Activated naive CD4-positive, alpha-beta T cell treated with anti-CD3 and anti-CD28 coated beads for 36 hours (primary cell): ENCODE data around the gene EMC8. TPM values are rescaled to one million over a fixed set of nuclear protein-coding genes. Genes with fewer than 3 reads are reported as not detected.

Source experiments
- CTCF ChIA-PET: fragments of 350-600 bp; sonication (Branson Sonifier 250); formaldehyde crosslinking; loops from one replicate; lab custom pipeline; 2021; ENCODE audit warnings: antibody characterized with exemption; lab: Charles Lee
- DNase-seq: peaks from one replicate; pipeline ENCODE4 v3.0.0-alpha.2; 2020
- H3K27ac Mint-ChIP-seq: one replicate; pipeline ENCODE4 v1.8.0; 2021; ENCODE audit warnings: mild to moderate bottlenecking, mixed read lengths
- H3K27me3 Mint-ChIP-seq: one replicate; pipeline ENCODE4 v1.8.0; 2021; ENCODE audit warnings: low read depth, mixed read lengths
- H3K36me3 Mint-ChIP-seq: one replicate; pipeline ENCODE4 v1.8.0; 2021; ENCODE audit warnings: low read depth, mixed read lengths
- H3K4me1 Mint-ChIP-seq: one replicate; pipeline ENCODE4 v1.8.0; 2021; ENCODE audit warnings: low read depth, mixed read lengths
- H3K4me3 Mint-ChIP-seq: one replicate; pipeline ENCODE4 v1.8.0; 2021; ENCODE audit warnings: mild to moderate bottlenecking, moderate library complexity, mixed read lengths
- H3K9me3 Mint-ChIP-seq: one replicate; pipeline ENCODE4 v1.8.0; 2021; ENCODE audit warnings: mixed read lengths
- intact Hi-C: fragments of 100-400 bp; cut with micrococcal nuclease; formaldehyde crosslinking; loops from one replicate; pipeline ENCODE4 v1.15.1; 2023
- total RNA-seq, 2 experiments: library from RNA; stranded (reverse); gene quantifications; one replicate each; pipeline ENCODE4 v1.2.3, GENCODE V29; 2021

EMC8 gene
- total RNA-seq, 2 experiments from 2014 or later, result 28.5 to 31.6 TPM

- DNase-seq, result no peak
- no peak overlapping the region for H3K27ac Mint-ChIP-seq
Observed at GRCh38 chr16:85777583-85778310, 21.6 kb downstream of the EMC8 start.

GRCh38 chr16:85774811-85775210 lies 24.5 kb downstream of the EMC8 start:
- Mint-ChIP-seq H3K27me3 (no peaks in the 10 kb centered on the region), H3K27ac (no peak overlapping the region), H3K36me3 (peaks cover 14% of the 10 kb centered on the region), H3K4me1 (no peaks in the 10 kb centered on the region), H3K9me3 (no peaks in the 10 kb centered on the region), H3K4me3 (no peak overlapping the region)
- intact Hi-C loops, result no loop called here
- no peak for DNase-seq
- CTCF ChIA-PET, result no interaction called here

More at GRCh38 chr16:85777583-85778310, 21.6 kb downstream of the EMC8 start:
- H3K36me3 Mint-ChIP-seq, result peaks cover 18% of the 10 kb centered on the region
- no peaks in the 10 kb centered on the region for H3K4me1 Mint-ChIP-seq
- no peak overlapping the region for H3K4me3 Mint-ChIP-seq
- intact Hi-C loops, result no loop called here
- CTCF ChIA-PET, result no interaction called here
- H3K9me3 Mint-ChIP-seq, result no peaks in the 10 kb centered on the region
- H3K27me3 Mint-ChIP-seq, result no peaks in the 10 kb centered on the region

GRCh38 chr16:85774136-85774535 lies 25.2 kb downstream of the EMC8 start:
- Mint-ChIP-seq H3K36me3 (peaks cover 11% of the 10 kb centered on the region), H3K9me3 (no peaks in the 10 kb centered on the region), H3K4me1 (no peaks in the 10 kb centered on the region), H3K27me3 (no peaks in the 10 kb centered on the region), H3K4me3 (no peak overlapping the region), H3K27ac (no peak overlapping the region)
- intact Hi-C loops, result no loop called here
- DNase-seq, result no peak
- CTCF ChIA-PET, result no interaction called here

- CTCF ChIA-PET, result no interaction called here
- no peaks in the 10 kb centered on the region for H3K4me1 Mint-ChIP-seq
- no peaks in the 10 kb centered on the region for H3K9me3 Mint-ChIP-seq
- H3K27ac Mint-ChIP-seq, result no peak overlapping the region
- H3K27me3 Mint-ChIP-seq, result no peaks in the 10 kb centered on the region
- no peak for DNase-seq
- no peak overlapping the region for H3K4me3 Mint-ChIP-seq
- peaks cover 9% of the 10 kb centered on the region for H3K36me3 Mint-ChIP-seq
- intact Hi-C loops, result no loop called here
Observed at GRCh38 chr16:85773044-85773443, 26.3 kb downstream of the EMC8 start.

- no peak overlapping the region for H3K4me3 Mint-ChIP-seq
- intact Hi-C loops, result no loop called here
- CTCF ChIA-PET, result no interaction called here
- H3K27me3 Mint-ChIP-seq, result no peaks in the 10 kb centered on the region
- H3K27ac Mint-ChIP-seq, result no peak overlapping the region
- H3K9me3 Mint-ChIP-seq, result no peaks in the 10 kb centered on the region
- no peaks in the 10 kb centered on the region for H3K4me1 Mint-ChIP-seq
- DNase-seq, result no peak
- H3K36me3 Mint-ChIP-seq, result peaks cover 5% of the 10 kb centered on the region
Observed at GRCh38 chr16:85770741-85771140, 28.6 kb downstream of the EMC8 start.

- intact Hi-C loops, result no loop called here
- Mint-ChIP-seq H3K9me3 (no peaks in the 10 kb centered on the region), H3K4me1 (no peaks in the 10 kb centered on the region), H3K4me3 (no peak overlapping the region), H3K27ac (no peak overlapping the region), H3K27me3 (no peaks in the 10 kb centered on the region), H3K36me3 (peaks cover 5% of the 10 kb centered on the region)
- CTCF ChIA-PET, result interaction anchor here (0.9 kb wide), 1 partner anchor 20 kb away, joined by 4 read pairs; no protein-coding TSS in a partner anchor
- no peak for DNase-seq
Observed at GRCh38 chr16:85768199-85768598, 31.1 kb downstream of the EMC8 start.

GRCh38 chr16:85767531-85767930 lies 31.8 kb downstream of the EMC8 start:
- no peak for DNase-seq
- H3K9me3 Mint-ChIP-seq, result no peaks in the 10 kb centered on the region
- no peak overlapping the region for H3K27ac Mint-ChIP-seq
- no peaks in the 10 kb centered on the region for H3K4me1 Mint-ChIP-seq
- H3K27me3 Mint-ChIP-seq, result no peaks in the 10 kb centered on the region
- intact Hi-C loops, result no loop called here
- CTCF ChIA-PET, result no interaction called here
- H3K4me3 Mint-ChIP-seq, result no peak overlapping the region
- H3K36me3 Mint-ChIP-seq, result peaks cover 5% of the 10 kb centered on the region

GRCh38 chr16:85765767-85766166 lies 33.6 kb downstream of the EMC8 start:
- CTCF ChIA-PET, result no interaction called here

GRCh38 chr16:85765211-85765610 lies 34.1 kb downstream of the EMC8 start:
- Mint-ChIP-seq H3K9me3 (no peaks in the 10 kb centered on the region), H3K4me3 (no peak overlapping the region), H3K27me3 (no peaks in the 10 kb centered on the region), H3K4me1 (no peaks in the 10 kb centered on the region), H3K36me3 (no peaks in the 10 kb centered on the region), H3K27ac (no peak overlapping the region)
- intact Hi-C loops, result no loop called here
- no peak for DNase-seq
- CTCF ChIA-PET, result no interaction called here

More at GRCh38 chr16:85765767-85766166, 33.6 kb downstream of the EMC8 start:
- Mint-ChIP-seq H3K27ac (no peak overlapping the region), H3K36me3 (peaks cover 4% of the 10 kb centered on the region), H3K4me3 (no peak overlapping the region), H3K27me3 (no peaks in the 10 kb centered on the region), H3K4me1 (no peaks in the 10 kb centered on the region), H3K9me3 (no peaks in the 10 kb centered on the region)
- intact Hi-C loops, result no loop called here
- DNase-seq, result no peak

- no peak for DNase-seq
- no peaks in the 10 kb centered on the region for H3K36me3 Mint-ChIP-seq
- H3K4me1 Mint-ChIP-seq, result peaks cover 7% of the 10 kb centered on the region
- CTCF ChIA-PET, result no interaction called here
- intact Hi-C loops, result no loop called here
- H3K27me3 Mint-ChIP-seq, result peaks cover 14% of the 10 kb centered on the region
- H3K4me3 Mint-ChIP-seq, result no peak overlapping the region
- H3K9me3 Mint-ChIP-seq, result no peaks in the 10 kb centered on the region
- no peak overlapping the region for H3K27ac Mint-ChIP-seq
Observed at GRCh38 chr16:85763616-85764015, 35.7 kb downstream of the EMC8 start.

- H3K36me3 Mint-ChIP-seq, result no peaks in the 10 kb centered on the region
- no peaks in the 10 kb centered on the region for H3K9me3 Mint-ChIP-seq
- no peak overlapping the region for H3K27ac Mint-ChIP-seq
- intact Hi-C loops, result no loop called here
- CTCF ChIA-PET, result no interaction called here
- H3K27me3 Mint-ChIP-seq, result peaks cover 14% of the 10 kb centered on the region
- H3K4me1 Mint-ChIP-seq, result peaks cover 7% of the 10 kb centered on the region
- DNase-seq, result no peak
- no peak overlapping the region for H3K4me3 Mint-ChIP-seq
Observed at GRCh38 chr16:85762970-85763369, 36.4 kb downstream of the EMC8 start.

GRCh38 chr16:85761861-85762260 lies 37.5 kb downstream of the EMC8 start:
- peaks cover 16% of the 10 kb centered on the region for H3K27me3 Mint-ChIP-seq
- H3K27ac Mint-ChIP-seq, result no peak overlapping the region
- CTCF ChIA-PET, result interaction anchor here (0.6 to 1.0 kb wide), 2 partner anchors 43 to 358 kb away, joined by 4 read pairs; no protein-coding TSS in a partner anchor
- H3K4me3 Mint-ChIP-seq, result no peak overlapping the region
- H3K4me1 Mint-ChIP-seq, result peaks cover 11% of the 10 kb centered on the region
- H3K9me3 Mint-ChIP-seq, result no peaks in the 10 kb centered on the region
- DNase-seq, result no peak
- H3K36me3 Mint-ChIP-seq, result no peaks in the 10 kb centered on the region
- intact Hi-C loops, result no loop called here
